Stomach (tissue), 9 donors: ENCODE results near the gene ST6GAL2. TPM values are rescaled to one million over a fixed set of nuclear protein-coding genes. Genes with fewer than 3 reads are reported as not detected.

Experiments used
- DNase-seq, 2 donors: peaks; one replicate each; pipeline versions ENCODE4 v3.0.0 to v3.0.0-alpha.2; 2013 to 2019
- H3K27ac ChIP-seq, 5 donors: fragments of 200-600 bp in 4 of 5; sonication (generic) in 4 of 5; one replicate each; pipeline ENCODE4 v1.5.1; 2013 to 2019; ENCODE audit warnings: mild to moderate bottlenecking in 1 of 5, moderate library complexity in 1 of 5
- H3K27me3 ChIP-seq, 3 donors: fragments of 200-600 bp; sonication (generic); one replicate each; pipeline ENCODE4 v1.5.1; 2017 to 2019; ENCODE audit warnings: mixed run types in 1 of 3
- H3K36me3 ChIP-seq, 4 donors: fragments of 200-600 bp; sonication (generic); 1 replicate in 3 of 4; 2 replicates in 1 of 4; pipeline ENCODE4 v1.5.1; 2016 to 2019
- H3K4me1 ChIP-seq, 4 donors: fragments of 200-600 bp; sonication (generic); one replicate each; pipeline ENCODE4 v1.5.1; 2016 to 2019
- H3K4me3 ChIP-seq, 4 donors: fragments of 200-600 bp; sonication (generic) in 3 of 4; one replicate each; pipeline ENCODE4 v1.5.1; 2016 to 2019; ENCODE audit warnings: mild to moderate bottlenecking in 1 of 4
- H3K9me3 ChIP-seq, 4 donors: fragments of 200-600 bp; sonication (generic); one replicate each; pipeline ENCODE4 v1.5.1; 2016 to 2019
- CTCF ChIP-seq, 7 experiments: fragments of 450-650 bp in 4 of 7; fragments of 200-600 bp in 3 of 7; sonication (generic) in 3 of 7; IDR thresholded peaks; one replicate each; pipeline ENCODE4 v1.5.1; 2016 to 2019; ENCODE audit warnings: antibody characterized with exemption in 7 of 7, control low read depth in 2 of 7, mild to moderate bottlenecking in 1 of 7
- EP300 ChIP-seq: sonication (generic); formaldehyde crosslinking; IDR thresholded peaks from one replicate; pipeline ENCODE4 v1.6.1; 2017; ENCODE audit warnings: antibody characterized with exemption
- POLR2A ChIP-seq, 4 donors: fragments of 450-650 bp; IDR thresholded peaks; one replicate each; pipeline ENCODE4 v1.6.1; 2016; ENCODE audit warnings: antibody characterized with exemption in 4 of 4, control low read depth in 2 of 4, mild to moderate bottlenecking in 1 of 4, moderate library complexity in 1 of 4
- POLR2AphosphoS5 ChIP-seq, 3 donors: sonication (generic); formaldehyde crosslinking; IDR thresholded peaks; one replicate each; pipeline ENCODE4 v1.6.1; 2016; ENCODE audit warnings: antibody characterized with exemption in 3 of 3
- WGBS, 5 donors: extraction: QIAGEN DNeasy Blood & Tissue Kit in 3 of 5; methylation state at CpG; one replicate each; pipeline versions ENCODE4 v1.1.5 to v1.1.7; 2013 to 2018; 5-methylcytosine and 5-hydroxymethylcytosine counted together
- intact Hi-C: fragments of 100-400 bp; cut with DNase I; formaldehyde crosslinking; loops from one replicate; pipeline ENCODE4 v1.15.1; 2023; ENCODE audit warnings: low total_unique reads
- polyA plus RNA-seq, 3 donors: library from polyadenylated mRNA; stranded (reverse); fragments of 200-250 nt; gene quantifications; one replicate each; pipeline ENCODE4 v1.2.3, GENCODE V29; 2013
- total RNA-seq, 5 donors: library from RNA; depleted of rRNA; stranded (reverse); fragments of >200 nt; gene quantifications; one replicate each; pipeline versions ENCODE4 v1.1.0 to v1.2.3, GENCODE V29; 2014 to 2016
- donor health status: healthy with polysubstance abuse.
- donor health status: Bipolar disorder and iron deficiency.
- donor health status: healthy.

Gene ST6GAL2
- total and polyA plus RNA-seq, 8 donors, result 0.12 to 9.0 (median 0.63) TPM; not detected in 2

GRCh38 chr2:106827158-106827557 is 58.8 kb downstream of the ST6GAL2 start:
- intact Hi-C loops, result no loop called here
- H3K9me3 ChIP-seq, result peaks cover 0 to 6% (median 0%) of the 10 kb centered on the region in 4 donors
- TF ChIP-seq CTCF (IDR thresholded peaks at IDR 0.05) (no peak), POLR2AphosphoS5 (IDR thresholded peaks at IDR 0.05) (no peak), POLR2A (IDR thresholded peaks at IDR 0.05) (no peak), EP300 (no peak)

GRCh38 chr2:106825161-106825560 is 60.8 kb downstream of the ST6GAL2 start:
- Histone ChIP-seq H3K27ac (no peak overlapping the region), H3K27me3 (no peaks in the 10 kb centered on the region), H3K9me3 (peaks cover 0 to 6% (median 0%) of the 10 kb centered on the region in 4 donors), H3K36me3 (no peaks in the 10 kb centered on the region), H3K4me1 (no peaks in the 10 kb centered on the region), H3K4me3 (no peak overlapping the region)
- intact Hi-C loops, result no loop called here
- TF ChIP-seq POLR2A (IDR thresholded peaks at IDR 0.05), result no peak
- TF ChIP-seq EP300, result no peak
- TF ChIP-seq POLR2AphosphoS5 (IDR thresholded peaks at IDR 0.05), result no peak
- no peak for TF ChIP-seq CTCF (IDR thresholded peaks at IDR 0.05)
- WGBS, 5 donors, result 92 to 100% (median 95%) methylated on average over 1 of the region's 1 CpG
- DNase-seq, result no peak

More at GRCh38 chr2:106827158-106827557, 58.8 kb downstream of the ST6GAL2 start:
- H3K4me1 ChIP-seq, result no peaks in the 10 kb centered on the region
- H3K27ac ChIP-seq, result no peak overlapping the region
- DNase-seq, result no peak
- H3K36me3 ChIP-seq, result no peaks in the 10 kb centered on the region
- H3K4me3 ChIP-seq, result no peak overlapping the region
- no peaks in the 10 kb centered on the region for H3K27me3 ChIP-seq
- WGBS, 5 donors, result 81 to 95% (median 87%) methylated on average over 3 of the region's 3 CpGs

GRCh38 chr2:106816974-106817373 is 69.0 kb downstream of the ST6GAL2 start:
- H3K9me3 ChIP-seq, result no peaks in the 10 kb centered on the region
- 62 to 81% (median 67%) methylated on average over 3 to 4 of the region's 4 CpGs for WGBS, 5 donors
- no peaks in the 10 kb centered on the region for H3K4me1 ChIP-seq
- TF ChIP-seq EP300, result no peak
- no peak for TF ChIP-seq POLR2AphosphoS5 (IDR thresholded peaks at IDR 0.05)
- no peak for TF ChIP-seq CTCF (IDR thresholded peaks at IDR 0.05)
- no peak for TF ChIP-seq POLR2A (IDR thresholded peaks at IDR 0.05)
- no peak overlapping the region for H3K27ac ChIP-seq
- no peaks in the 10 kb centered on the region for H3K27me3 ChIP-seq
- peak in 1 of 2 donors; percentile 56 for DNase-seq
- no peaks in the 10 kb centered on the region for H3K36me3 ChIP-seq
- H3K4me3 ChIP-seq, result no peak overlapping the region
- intact Hi-C loops, result no loop called here

GRCh38 chr2:106812841-106813240 is 73.1 kb downstream of the ST6GAL2 start:
- TF ChIP-seq POLR2AphosphoS5 (IDR thresholded peaks at IDR 0.05) (no peak), EP300 (no peak)
- H3K4me1 ChIP-seq, result no peaks in the 10 kb centered on the region
- intact Hi-C loops, result no loop called here
- no peaks in the 10 kb centered on the region for H3K36me3 ChIP-seq
- no peak overlapping the region for H3K4me3 ChIP-seq
- H3K27ac ChIP-seq, result no peak overlapping the region
- no peaks in the 10 kb centered on the region for H3K27me3 ChIP-seq
- H3K9me3 ChIP-seq, result no peaks in the 10 kb centered on the region
- 73 to 88% (median 87%) methylated on average over 5 of the region's 5 CpGs for WGBS, 5 donors
- no peak for DNase-seq

- DNase-seq, result peak in 1 of 2 donors; percentile 55
Measured at GRCh38 chr2:106812383-106812782, 73.6 kb downstream of the ST6GAL2 start.

More at GRCh38 chr2:106812383-106812782, 73.6 kb downstream of the ST6GAL2 start:
- H3K4me1 ChIP-seq, result no peaks in the 10 kb centered on the region
- H3K4me3 ChIP-seq, result no peak overlapping the region
- H3K27me3 ChIP-seq, result no peaks in the 10 kb centered on the region
- TF ChIP-seq CTCF (IDR thresholded peaks at IDR 0.05) (no peak), POLR2A (IDR thresholded peaks at IDR 0.05) (no peak), EP300 (no peak), POLR2AphosphoS5 (IDR thresholded peaks at IDR 0.05) (no peak)
- WGBS, 5 donors, result 67 to 87% (median 79%) methylated on average over 4 of the region's 4 CpGs
- H3K9me3 ChIP-seq, result no peaks in the 10 kb centered on the region
- H3K36me3 ChIP-seq, result no peaks in the 10 kb centered on the region
- intact Hi-C loops, result no loop called here
- H3K27ac ChIP-seq, result no peak overlapping the region
